Nephron progenitor cell (in vitro differentiated cells): Measurements from ENCODE around the gene PRRC2B.
"Not testable (repeated sequence)": the region's sequence is repeated elsewhere in the genome, so short reads cannot be mapped to it uniquely, and the experiment has no call there.

ENCODE experiments used
- DNase-seq: peaks from one replicate; pipeline ENCODE4 v3.0.0; 2021
- H3K27ac Mint-ChIP-seq: 2 replicates; pipeline ENCODE4 v1.8.0; 2021; ENCODE audit warnings: mild to moderate bottlenecking, moderate library complexity, mixed read lengths
- H3K27me3 Mint-ChIP-seq: 2 replicates; pipeline ENCODE4 v1.8.0; 2021; ENCODE audit warnings: mild to moderate bottlenecking, low read depth, mixed read lengths; ENCODE audit not compliant: poor library complexity
- H3K36me3 Mint-ChIP-seq: 2 replicates; pipeline ENCODE4 v1.8.0; 2021; ENCODE audit warnings: low read depth, mixed read lengths
- H3K4me1 Mint-ChIP-seq: 2 replicates; pipeline ENCODE4 v1.8.0; 2021; ENCODE audit warnings: mixed read lengths
- H3K4me3 Mint-ChIP-seq: 2 replicates; pipeline ENCODE4 v1.8.0; 2021; ENCODE audit warnings: mild to moderate bottlenecking, moderate library complexity, mixed read lengths
- H3K9me3 Mint-ChIP-seq: 2 replicates; pipeline ENCODE4 v1.8.0; 2021; ENCODE audit warnings: mild to moderate bottlenecking, moderate library complexity, mixed read lengths
- CTCF ChIP-seq: fragments of 200-600 bp; sonication (generic); IDR thresholded peaks from 2 replicates; pipeline ENCODE4 v1.5.0; 2021; ENCODE audit warnings: antibody characterized with exemption

PRRC2B gene

DNA sequence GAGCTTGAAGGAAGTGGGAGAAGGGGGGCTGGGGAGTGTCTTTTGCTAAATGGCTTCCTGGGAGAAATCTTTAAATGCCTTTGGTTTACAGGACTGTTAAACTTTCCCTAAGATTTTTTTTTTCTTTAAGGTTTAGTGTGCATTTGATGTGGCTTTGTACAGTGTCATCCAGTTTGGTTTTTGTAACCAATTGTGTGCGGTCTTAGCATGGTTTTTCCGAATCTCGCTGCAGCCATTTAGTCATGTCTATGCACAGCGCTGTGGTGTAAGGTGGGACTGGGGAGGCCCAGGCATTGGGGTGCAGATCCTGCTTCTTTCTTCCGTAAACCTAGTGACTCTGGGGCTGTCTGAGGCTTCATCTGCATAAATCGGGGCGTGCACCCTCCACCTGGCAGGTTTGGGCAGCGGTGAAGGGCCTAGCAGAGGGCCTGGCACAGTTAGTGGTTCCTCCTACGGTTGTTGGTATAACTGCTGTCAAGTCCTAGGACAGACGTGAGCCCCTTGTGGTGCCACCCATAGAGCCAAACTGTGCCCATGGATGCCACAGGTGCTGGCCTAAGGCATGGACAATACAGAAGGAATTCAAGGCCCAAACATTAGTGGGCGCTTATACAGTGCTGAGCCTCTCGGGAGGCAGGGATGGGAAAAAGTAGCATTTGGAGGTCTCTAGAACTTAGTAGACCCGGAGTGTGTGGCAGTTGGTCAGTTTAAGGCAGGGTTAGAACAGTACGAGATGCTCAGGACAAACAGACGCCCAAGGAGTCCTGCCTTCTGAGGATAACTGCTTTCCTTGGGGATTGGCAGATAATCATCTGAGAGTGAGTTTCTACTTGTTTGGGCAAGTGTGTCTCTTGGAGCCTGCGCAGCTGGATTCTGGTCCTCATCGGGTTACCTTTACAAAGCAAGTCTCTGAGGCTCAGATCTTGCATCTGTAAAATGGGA, 1.5 kb downstream of the PRRC2B start:
- Mint-ChIP-seq H3K27ac (peak overlapping the region; percentile 97), H3K36me3 (peaks cover 10% of the 10 kb centered on the region), H3K4me3 (peak overlapping the region; percentile 98), H3K9me3 (no peaks in the 10 kb centered on the region), H3K4me1 (peaks cover 68% of the 10 kb centered on the region), H3K27me3 (no peaks in the 10 kb centered on the region)
- DNase-seq: peak; percentile 18
- TF ChIP-seq CTCF: no peak

- Mint-ChIP-seq H3K27ac (peak overlapping the region; percentile 97), H3K4me1 (peaks cover 71% of the 10 kb centered on the region)
- not testable (repeated sequence) for H3K9me3 Mint-ChIP-seq
Observed at GRCh38 chr9:131396099-131396479, 2.2 kb downstream of the PRRC2B start.

DNA sequence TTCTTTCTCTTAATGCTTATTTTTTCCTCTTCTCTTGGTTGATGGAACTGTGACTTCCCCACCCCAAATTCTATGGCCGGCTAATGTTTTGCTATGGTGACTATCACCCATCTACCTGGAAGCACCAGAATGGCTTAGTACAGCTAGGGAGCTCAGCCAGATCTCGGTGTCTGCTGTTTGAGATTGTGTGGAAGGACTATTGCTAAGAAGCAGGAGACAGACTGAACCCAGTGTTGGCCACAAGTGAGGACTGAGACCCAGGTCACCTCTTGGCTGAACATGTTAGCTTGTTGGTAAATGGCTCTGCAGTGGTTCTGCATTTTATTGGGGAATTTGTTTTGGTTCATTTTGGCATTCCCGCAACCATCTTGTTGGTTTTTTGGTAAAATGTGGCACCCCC, 2.7 kb downstream of the PRRC2B start:
- H3K27me3 Mint-ChIP-seq: no peaks in the 10 kb centered on the region

More at GRCh38 chr9:131396099-131396479, 2.2 kb downstream of the PRRC2B start:
- Mint-ChIP-seq H3K4me3 (peak overlapping the region; percentile 98), H3K36me3 (peaks cover 14% of the 10 kb centered on the region)
- DNase-seq, H3K27me3 Mint-ChIP-seq: not testable (repeated sequence)

GRCh38 chr9:131397100-131397790, 3.4 kb downstream of the PRRC2B start:
- Mint-ChIP-seq H3K36me3 (peaks cover 17% of the 10 kb centered on the region), H3K4me1 (peaks cover 74% of the 10 kb centered on the region), H3K27ac (peak overlapping the region; percentile 89), H3K4me3 (peak overlapping the region; percentile 98), H3K9me3 (no peaks in the 10 kb centered on the region), H3K27me3 (no peaks in the 10 kb centered on the region)
- no peak for TF ChIP-seq CTCF
- no peak for DNase-seq

More for the DNA sequence above, 2.7 kb downstream of the PRRC2B start:
- Mint-ChIP-seq H3K27ac (peak overlapping the region; percentile 81), H3K4me3 (peak overlapping the region; percentile 98), H3K9me3 (no peaks in the 10 kb centered on the region), H3K36me3 (peaks cover 17% of the 10 kb centered on the region), H3K4me1 (peaks cover 69% of the 10 kb centered on the region)
- no peak for DNase-seq
- TF ChIP-seq CTCF: no peak

- TF ChIP-seq CTCF: no peak
- Mint-ChIP-seq H3K4me3 (peak overlapping the region; percentile 98), H3K27me3 (no peaks in the 10 kb centered on the region), H3K4me1 (peaks cover 79% of the 10 kb centered on the region), H3K9me3 (no peaks in the 10 kb centered on the region), H3K36me3 (peaks cover 17% of the 10 kb centered on the region), H3K27ac (peak overlapping the region; percentile 89)
- no peak for DNase-seq
Observed at GRCh38 chr9:131398204-131398603, 4.3 kb downstream of the PRRC2B start.

DNA sequence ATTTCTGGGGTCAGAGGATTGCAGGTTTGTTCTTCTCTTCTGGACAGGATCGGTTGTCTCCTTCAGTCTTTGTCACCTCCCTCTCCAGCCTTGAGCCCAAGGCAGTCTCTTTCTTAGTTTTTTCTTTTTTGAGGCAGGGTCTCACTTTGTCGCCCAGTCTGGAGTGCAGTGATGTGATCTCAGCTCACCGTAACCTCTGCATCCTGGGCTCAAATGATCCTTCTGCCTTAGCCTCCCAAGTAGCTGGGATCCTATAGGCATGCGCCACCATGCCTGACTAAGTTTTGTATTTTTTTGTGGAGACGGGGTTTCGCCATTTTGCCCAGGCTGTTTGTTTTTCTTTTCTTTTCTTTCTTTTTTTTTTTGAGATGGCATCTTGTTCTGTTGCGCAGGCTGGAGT, 6.1 kb downstream of the PRRC2B start:
- Mint-ChIP-seq H3K4me1 (peaks cover 90% of the 10 kb centered on the region), H3K27ac (peak overlapping the region; percentile 83), H3K36me3 (peaks cover 17% of the 10 kb centered on the region), H3K27me3 (no peaks in the 10 kb centered on the region), H3K4me3 (peak overlapping the region; percentile 8), H3K9me3 (no peaks in the 10 kb centered on the region)
- DNase-seq: no peak
- TF ChIP-seq CTCF: no peak
